IPS DF 4.7 (cell line): ENCODE measurements around the gene SLC1A5.
"Not testable (repeated sequence)": the region's sequence is repeated elsewhere in the genome, so short reads cannot be mapped to it uniquely, and the experiment has no call there.

Source experiments
- DNase-seq: peaks from one replicate; pipeline ENCODE4 v3.0.0-alpha.2; 2013; ENCODE audit warnings: low spot score; ENCODE audit errors: extremely low read depth

The SLC1A5 gene

DNA sequence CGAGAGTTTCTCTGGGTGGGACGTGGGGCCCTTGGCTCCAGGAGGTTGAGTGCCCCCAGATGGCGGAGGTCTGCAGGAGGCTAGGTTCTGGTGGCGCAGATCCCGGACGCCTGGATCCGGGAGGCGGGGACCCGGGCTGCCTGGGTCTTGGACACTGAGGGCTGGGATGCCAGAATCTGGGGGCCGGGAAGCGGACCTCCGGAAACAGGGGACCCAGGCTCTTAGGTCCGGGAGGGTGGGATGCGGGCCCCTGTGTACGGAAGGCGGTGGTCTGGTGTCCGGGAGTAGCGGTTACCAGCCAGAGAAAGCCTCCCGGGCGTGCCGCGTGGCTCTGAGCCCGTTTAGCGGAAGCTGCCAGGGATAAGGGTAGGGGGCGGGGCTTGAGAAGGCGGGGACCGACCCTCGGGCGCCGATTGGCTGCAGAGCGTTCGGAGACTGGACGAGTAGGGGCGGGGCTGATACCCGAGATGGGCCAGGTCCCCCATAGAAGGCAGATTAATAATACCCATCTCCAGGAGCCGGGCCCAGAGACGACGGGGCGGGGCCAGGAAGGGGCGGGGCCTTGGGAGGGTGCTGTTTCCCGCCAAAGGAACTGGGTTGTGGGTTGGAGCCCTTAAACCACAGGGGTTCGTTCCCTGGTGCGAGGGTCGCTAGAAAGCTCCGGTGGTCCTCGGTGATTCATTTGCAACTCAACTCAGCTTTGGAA, at the start of gene SLC1A5:
SLC1A5 (minus strand) TSS at position 333 of the 706 bp plus-strand sequence. CDS start 629 bp downstream, outside the sequence.
- no peak for DNase-seq

DNA sequence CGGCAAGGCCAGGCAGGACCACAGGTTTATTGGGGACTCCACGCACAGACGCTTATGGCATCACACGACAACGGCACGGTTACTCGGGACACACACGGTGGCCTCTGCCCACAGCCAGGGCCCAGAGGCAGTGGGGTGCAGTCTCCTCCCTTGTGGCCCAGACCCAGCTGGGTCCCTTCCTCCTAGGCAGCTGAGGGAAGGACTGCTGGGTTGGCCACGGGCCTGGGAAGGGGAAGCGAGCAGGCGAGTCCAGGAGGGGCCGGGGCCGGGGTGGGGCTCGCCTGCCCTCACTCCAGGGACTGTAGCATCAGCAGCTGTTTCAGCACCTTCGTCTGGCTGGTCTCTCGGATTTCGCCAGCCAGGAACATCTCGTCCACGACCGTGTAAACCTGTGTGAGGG, 49.8 kb upstream of the SLC1A5 start:
- no peak for DNase-seq

GRCh38 chr19:46834984-46835383, 46.6 kb upstream of the SLC1A5 start:
- DNase-seq: no peak

- DNase-seq: no peak
Observed at GRCh38 chr19:46834121-46834520, 45.7 kb upstream of the SLC1A5 start.

- DNase-seq: no peak
Observed at GRCh38 chr19:46830864-46831263, 42.5 kb upstream of the SLC1A5 start.

DNA sequence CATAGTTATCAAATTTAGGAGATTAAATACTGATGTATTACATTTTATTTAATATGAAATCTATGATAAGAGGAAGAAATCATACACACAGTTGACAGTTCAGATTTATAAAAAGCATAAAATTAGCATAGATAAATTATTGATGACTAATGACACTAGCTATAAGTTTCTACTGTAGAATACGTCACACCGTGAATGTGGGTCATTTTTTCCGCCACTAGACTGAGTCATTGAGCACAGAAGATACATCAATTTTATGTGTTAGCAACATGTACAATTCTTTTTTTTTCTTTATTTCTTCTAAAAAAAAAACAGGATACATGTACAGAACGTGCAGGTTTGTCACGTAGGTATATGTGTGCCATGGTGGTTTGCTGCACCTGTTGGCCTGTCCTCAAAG, 40.1 kb upstream of the SLC1A5 start:
- DNase-seq: no peak

GRCh38 chr19:46825731-46826055, 37.3 kb upstream of the SLC1A5 start:
- no peak for DNase-seq

DNA sequence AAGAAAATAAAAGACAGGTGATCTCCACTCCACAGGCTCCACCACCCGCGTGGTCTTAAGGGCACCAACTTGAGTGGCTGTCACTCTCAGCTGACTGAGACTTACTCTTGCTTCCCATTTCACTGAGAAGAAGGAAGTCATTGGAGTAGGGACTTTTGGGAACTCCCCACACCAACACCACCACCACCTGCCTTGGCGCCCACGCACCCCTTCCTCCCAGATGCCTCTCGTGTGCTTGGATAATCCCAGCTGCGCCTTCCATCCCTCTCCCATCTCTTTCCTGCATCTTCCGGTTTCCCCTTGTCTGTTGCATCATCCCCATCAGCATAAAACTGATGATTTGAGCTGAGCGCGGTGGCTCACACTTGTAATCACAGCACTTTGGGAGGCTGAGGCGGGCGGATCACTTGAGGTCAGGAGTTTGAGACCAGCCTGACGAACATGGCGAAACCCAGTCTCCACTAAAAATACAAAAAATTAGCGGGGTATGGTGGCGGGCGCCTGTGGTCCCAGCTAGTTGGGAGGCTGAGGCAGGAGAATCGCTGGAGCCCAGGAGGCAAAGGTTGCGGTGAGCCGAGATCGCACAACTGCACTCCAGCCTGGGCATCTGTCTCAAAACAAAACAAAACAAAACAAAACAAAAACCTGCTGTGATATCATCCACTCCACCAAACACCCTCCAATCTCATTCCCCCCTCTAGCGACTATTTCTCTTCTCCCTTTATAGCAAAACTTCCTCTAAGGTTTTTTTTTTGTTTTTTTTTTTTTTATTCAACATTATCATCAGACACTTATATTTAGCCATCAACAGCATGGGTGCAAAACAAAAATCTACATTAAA, 36.7 kb upstream of the SLC1A5 start:
- no peak for DNase-seq

DNA sequence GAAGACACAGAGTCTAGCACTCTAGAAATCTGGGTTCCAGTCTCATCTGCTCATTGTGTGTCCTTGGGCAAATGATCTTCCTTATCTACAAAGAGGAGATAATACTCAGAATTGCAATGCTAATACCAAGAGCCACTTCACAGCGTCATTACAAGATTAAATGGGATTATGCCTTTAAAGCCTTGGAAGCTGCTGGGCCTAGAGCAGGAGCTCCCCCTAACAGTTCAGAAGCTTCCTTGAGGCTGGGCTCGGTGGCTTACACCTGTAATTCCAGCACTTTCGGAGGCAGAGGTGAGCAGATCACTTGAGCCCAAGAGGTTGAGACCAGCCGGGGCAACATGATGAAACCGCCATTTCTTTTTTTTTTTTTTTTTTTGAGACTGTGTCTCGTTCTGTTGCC, 34.7 kb upstream of the SLC1A5 start:
- no peak for DNase-seq

DNA sequence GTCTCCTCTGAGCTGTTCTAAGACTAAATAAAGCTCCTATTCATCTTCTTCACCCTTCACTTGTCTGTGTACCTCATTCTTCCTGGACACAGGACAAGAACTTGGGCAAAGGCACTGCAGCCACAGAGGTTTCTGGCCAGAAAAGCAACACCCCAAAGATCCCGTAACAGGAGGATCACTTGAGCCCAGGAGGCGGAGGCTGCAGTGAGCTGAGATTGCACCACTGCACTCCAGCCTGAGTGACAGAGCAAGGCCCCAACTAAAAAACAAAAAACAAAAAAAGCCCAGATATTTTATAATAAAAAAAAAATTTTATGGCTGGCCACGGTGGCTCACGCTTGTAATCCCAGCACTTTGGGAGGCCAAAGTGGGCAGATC, 34.0 kb upstream of the SLC1A5 start:
- not testable (repeated sequence) for DNase-seq

DNA sequence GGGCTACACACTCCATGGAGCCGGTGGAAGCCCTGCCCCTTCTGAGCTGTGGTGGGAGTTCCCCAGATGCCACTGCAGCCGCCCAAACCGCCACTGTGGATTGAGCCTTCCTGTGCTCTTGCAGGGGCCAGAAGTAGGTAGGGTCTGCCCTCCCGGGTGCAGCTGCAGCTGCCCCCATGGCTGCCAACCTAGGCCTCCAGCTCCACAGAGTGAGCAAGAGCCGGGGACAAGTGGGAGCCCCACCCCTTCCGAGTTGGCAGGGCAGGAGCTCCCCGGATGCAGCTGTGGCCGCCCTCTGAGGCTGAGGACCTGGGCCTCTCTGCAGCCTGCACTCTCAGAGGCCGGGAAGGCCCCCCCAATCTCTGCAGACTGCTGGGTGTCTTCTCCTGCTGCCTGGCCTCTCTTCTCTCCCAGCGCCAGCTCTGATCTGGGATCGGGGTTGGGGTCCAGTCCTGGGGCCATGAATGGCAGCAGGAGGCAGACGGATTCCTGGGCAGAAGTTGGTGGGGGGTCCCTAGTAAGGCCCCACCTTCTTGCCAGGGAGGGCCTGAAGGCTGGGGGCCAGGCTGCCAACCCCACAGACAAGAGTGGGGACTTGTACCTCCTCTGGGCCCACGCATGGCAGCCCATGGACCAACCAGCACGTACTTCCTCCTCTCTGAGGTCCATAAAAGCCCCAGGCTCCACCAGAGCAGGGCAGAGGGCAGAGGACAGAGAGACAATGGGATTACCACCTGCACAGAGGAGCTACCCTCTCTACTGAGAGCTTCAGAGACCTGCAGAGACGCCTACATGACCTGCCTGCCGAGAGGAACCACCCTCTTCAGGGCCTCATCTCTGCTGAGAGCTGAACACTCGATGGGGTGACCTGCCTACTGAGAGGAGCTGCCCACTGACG, 33.4 kb upstream of the SLC1A5 start:
- no peak for DNase-seq

- no peak for DNase-seq
Observed at GRCh38 chr19:46818812-46819211, 30.4 kb upstream of the SLC1A5 start.

GRCh38 chr19:46815833-46816627, 27.6 kb upstream of the SLC1A5 start:
- no peak for DNase-seq

DNA sequence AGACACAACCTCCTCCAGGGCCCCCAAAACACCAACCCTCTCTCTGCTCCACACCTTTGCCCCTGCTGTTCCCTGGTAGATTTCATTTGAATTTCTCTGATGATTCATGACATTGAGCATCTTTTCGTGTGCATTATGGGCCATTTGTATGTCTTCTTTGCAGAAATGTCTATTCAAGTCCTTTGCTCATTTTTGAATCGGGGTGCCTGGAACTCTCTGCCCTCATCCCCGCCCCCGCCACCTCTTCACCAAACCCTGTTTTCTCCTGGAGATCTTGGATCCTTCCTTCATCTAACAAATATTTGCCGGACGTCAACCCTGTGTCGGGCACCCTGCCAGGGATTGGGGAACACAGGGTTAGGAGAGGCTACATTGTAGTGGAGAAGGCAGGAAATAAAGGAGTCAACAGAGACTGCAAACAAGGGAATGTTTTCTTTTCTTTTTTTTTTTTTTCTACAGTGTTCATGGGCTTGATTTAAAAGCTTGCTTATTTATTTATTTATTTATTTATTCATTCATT, 25.5 kb upstream of the SLC1A5 start:
- DNase-seq: no peak

GRCh38 chr19:46812977-46813838, 24.8 kb upstream of the SLC1A5 start:
- no peak for DNase-seq

DNA sequence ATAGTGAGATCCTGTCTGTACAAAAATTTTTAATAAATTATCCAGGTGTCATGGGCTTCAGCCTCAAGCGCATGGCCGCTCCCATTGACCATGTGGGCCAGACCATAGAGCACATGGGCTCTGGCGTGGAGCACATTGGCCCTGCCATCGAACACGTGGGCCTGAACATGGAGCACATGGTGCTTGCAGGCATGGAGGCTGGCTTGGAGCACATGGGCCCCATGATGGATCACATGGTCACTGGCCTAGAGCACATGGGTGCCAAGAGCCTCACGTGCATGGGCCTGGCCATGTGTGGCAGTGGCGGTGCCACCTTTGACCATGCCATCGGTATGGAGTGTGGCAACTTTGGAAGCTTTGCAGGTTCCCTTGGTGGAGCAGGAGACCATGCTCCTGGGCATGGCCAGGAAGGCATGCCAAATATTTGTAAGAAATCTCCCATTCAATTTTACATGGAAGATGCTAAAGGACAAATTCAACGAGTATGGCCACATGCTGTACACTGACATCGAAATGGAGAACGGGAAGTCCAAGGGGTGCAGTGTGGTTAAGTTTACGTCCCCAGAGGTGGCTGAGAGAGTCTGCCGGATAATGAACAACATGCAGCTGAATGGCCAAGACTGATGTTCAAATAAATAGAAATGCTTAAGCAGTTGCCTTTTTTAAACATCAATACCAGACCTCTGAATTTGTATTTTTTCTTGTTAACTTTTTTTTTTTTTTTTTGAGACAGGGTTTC, 21.3 kb upstream of the SLC1A5 start:
- no peak for DNase-seq

GRCh38 chr19:46806656-46807055, 18.3 kb upstream of the SLC1A5 start:
- no peak for DNase-seq

- DNase-seq: not testable (repeated sequence)
Observed at GRCh38 chr19:46804432-46804831, 16.0 kb upstream of the SLC1A5 start.

- no peak for DNase-seq
Observed at GRCh38 chr19:46803555-46803954, 15.2 kb upstream of the SLC1A5 start.
